Muscle of leg (tissue), 16 donors: ENCODE results near the gene NCSTN. TPM values are rescaled to one million over a fixed set of nuclear protein-coding genes. Genes with fewer than 3 reads are reported as not detected.

Experiments
- DNase-seq: peaks from one replicate; pipeline ENCODE4 v3.0.0; 2013
- H3K27ac ChIP-seq: one replicate; pipeline ENCODE4 v1.5.1; 2013; ENCODE audit warnings: mild to moderate bottlenecking, low read length, control low read depth
- H3K27me3 ChIP-seq: one replicate; pipeline ENCODE4 v1.6.1; 2013; ENCODE audit warnings: low read length; ENCODE audit not compliant: control insufficient read depth, insufficient read depth
- H3K36me3 ChIP-seq: one replicate; pipeline ENCODE4 v1.6.1; 2013; ENCODE audit warnings: low read length; ENCODE audit not compliant: control insufficient read depth, insufficient read depth
- H3K4me1 ChIP-seq: one replicate; pipeline ENCODE4 v1.6.1; 2013; ENCODE audit warnings: low read length; ENCODE audit not compliant: control insufficient read depth, insufficient read depth
- H3K4me3 ChIP-seq: one replicate; pipeline ENCODE4 v1.5.1; 2013; ENCODE audit warnings: low read length, control low read depth
- H3K9me3 ChIP-seq: replicated peaks from 2 replicates; pipeline ENCODE4 v1.6.1; 2013; ENCODE audit warnings: low read depth, low read length; ENCODE audit not compliant: control insufficient read depth
- WGBS: methylation state at CpG from one replicate; pipeline ENCODE4 v1.1.5; 2013; ENCODE audit warnings: missing lambda C conversion rate; ENCODE audit not compliant: insufficient coverage; 5-methylcytosine and 5-hydroxymethylcytosine counted together
- long read RNA-seq, 11 donors: transcript quantifications; one replicate each; lab custom pipeline, GENCODE V29; 2026
- polyA plus RNA-seq, 8 donors: library from polyadenylated mRNA; unstranded; fragments of 120-200 nt; gene quantifications; one replicate each; pipeline versions ENCODE4 v1.2.1 to v1.2.3, GENCODE V29; 2013; ENCODE audit warnings: inconsistent platforms in 1 of 8, low replicate concordance in 1 of 8; ENCODE audit not compliant: insufficient read length in 8 of 8, insufficient read depth in 1 of 8
- total RNA-seq: library from RNA; stranded (reverse); fragments of 120-200 nt; gene quantifications from one replicate; pipeline ENCODE4 v1.2.4, GENCODE V29; 2013

The NCSTN gene
- total RNA-seq, result 43.4 TPM
- polyA plus RNA-seq, result 100 to 1,000 TPM in 2 of 8 donors, 10 to 100 TPM in 6; 83.8 to 111 (median 98.4) TPM
- long read RNA-seq, donor 1, transcript NCSTN-201 (17 exons, 2,936 nt), result major isoform, 11 of 20 reads
- long read RNA-seq, donor 1, partial matches to known transcripts, result 8 of 20 reads
- long read RNA-seq, donor 1, other reads (novel, unspliced or antisense), result 0 of 20 reads
- long read RNA-seq, donor 2, partial matches to known transcripts, result 0 of 1 reads
- long read RNA-seq, donor 2, other reads (novel, unspliced or antisense), result 0 of 1 reads
- long read RNA-seq, donor 3, transcript NCSTN-201 (17 exons, 2,936 nt), result major isoform, 9 of 44 reads
- long read RNA-seq, donor 3, partial matches to known transcripts, result 33 of 44 reads
- long read RNA-seq, donor 3, other reads (novel, unspliced or antisense), result 0 of 44 reads
- long read RNA-seq, donor 4, partial matches to known transcripts, result 22 of 27 reads
- long read RNA-seq, donor 4, other reads (novel, unspliced or antisense), result 0 of 27 reads
- long read RNA-seq, donor 5, transcript NCSTN-201 (17 exons, 2,936 nt), result major isoform, 21 of 91 reads
- long read RNA-seq, donor 5, partial matches to known transcripts, result 67 of 91 reads
- long read RNA-seq, donor 5, other reads (novel, unspliced or antisense), result 0 of 91 reads
- long read RNA-seq, donor 6, transcript NCSTN-201 (17 exons, 2,936 nt), result major isoform, 20 of 63 reads
- long read RNA-seq, donor 6, partial matches to known transcripts, result 39 of 63 reads
- long read RNA-seq, donor 6, other reads (novel, unspliced or antisense), result 0 of 63 reads
- long read RNA-seq, donor 7, partial matches to known transcripts, result 31 of 37 reads
- long read RNA-seq, donor 7, other reads (novel, unspliced or antisense), result 0 of 37 reads
- long read RNA-seq, donor 8, transcript NCSTN-201 (17 exons, 2,936 nt), result major isoform, 10 of 37 reads
- long read RNA-seq, donor 8, transcript NCSTN-212 (2 exons, 856 nt), result minor isoform, 5 of 37 reads
- long read RNA-seq, donor 8, partial matches to known transcripts, result 22 of 37 reads
- long read RNA-seq, donor 8, other reads (novel, unspliced or antisense), result 0 of 37 reads
- long read RNA-seq, donor 9, transcript NCSTN-201 (17 exons, 2,936 nt), result major isoform, 7 of 34 reads
- long read RNA-seq, donor 9, partial matches to known transcripts, result 25 of 34 reads
- long read RNA-seq, donor 9, other reads (novel, unspliced or antisense), result 0 of 34 reads
- long read RNA-seq, donor 10, transcript NCSTN-201 (17 exons, 2,936 nt), result major isoform, 13 of 33 reads
- long read RNA-seq, donor 10, partial matches to known transcripts, result 18 of 33 reads
- long read RNA-seq, donor 10, other reads (novel, unspliced or antisense), result 0 of 33 reads
- long read RNA-seq, donor 11, transcript NCSTN-201 (17 exons, 2,936 nt), result major isoform, 10 of 45 reads
- long read RNA-seq, donor 11, partial matches to known transcripts, result 32 of 45 reads
- long read RNA-seq, donor 11, other reads (novel, unspliced or antisense), result 0 of 45 reads

DNA sequence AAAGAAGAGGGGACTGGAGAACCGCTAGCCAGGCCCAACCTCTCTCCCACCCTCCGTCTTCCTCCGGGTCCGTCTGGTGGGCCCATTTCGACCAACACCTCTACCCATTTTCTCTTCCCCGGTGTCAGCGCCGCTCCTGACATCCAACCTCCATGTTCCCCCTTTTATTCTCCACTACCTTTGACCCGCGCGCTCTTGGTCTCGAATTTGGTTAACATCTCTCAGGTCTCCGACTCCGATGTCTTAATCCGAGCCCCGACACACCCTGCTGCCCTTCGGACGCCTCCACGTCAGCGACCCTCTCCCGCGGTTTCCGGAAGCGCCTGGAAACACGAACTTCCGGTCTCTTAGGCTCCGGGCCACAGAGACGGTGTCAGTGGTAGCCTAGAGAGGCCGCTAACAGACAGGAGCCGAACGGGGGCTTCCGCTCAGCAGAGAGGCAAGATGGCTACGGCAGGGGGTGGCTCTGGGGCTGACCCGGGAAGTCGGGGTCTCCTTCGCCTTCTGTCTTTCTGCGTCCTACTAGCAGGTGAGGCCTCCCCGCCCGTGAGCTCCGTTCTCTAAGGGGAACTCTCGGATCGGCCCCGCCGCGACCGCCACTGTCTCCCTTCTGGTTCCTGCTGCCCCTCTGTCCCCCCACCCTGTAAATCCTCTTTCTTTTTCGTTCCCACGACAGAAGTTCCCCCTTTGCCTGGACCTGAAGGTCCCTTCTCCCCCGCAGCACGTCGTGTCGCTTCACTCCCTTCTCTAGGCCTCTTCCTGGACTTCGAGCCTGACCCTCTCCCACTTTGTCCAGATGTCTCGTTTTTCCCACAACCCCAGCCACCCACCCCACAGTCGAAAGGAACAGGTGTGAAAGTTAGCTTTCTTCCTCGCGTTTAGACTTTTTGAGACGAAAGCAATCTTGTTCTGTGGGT lies at the start of gene NCSTN, which contains the start of gene COPA:
NCSTN (plus strand) TSS at position 431 of the 917 bp plus-strand sequence; CDS start at position 445, 14 bp downstream.
COPA (minus strand) TSS at position 298 of the 917 bp plus-strand sequence; CDS start at position 218, 80 bp downstream.
- Histone ChIP-seq H3K27me3 (no peaks in the 10 kb centered on the region), H3K9me3 (no peaks in the 10 kb centered on the region), H3K4me1 (peaks cover 4% of the 10 kb centered on the region), H3K27ac (peak within 1 kb of the TSS; percentile 95), H3K4me3 (peak within 1 kb of the TSS; percentile 97), H3K36me3 (peaks cover 41% of the 10 kb centered on the region)
- DNase-seq, result peak; percentile 99
- under 1% methylated on average over 50 of the region's 58 CpGs for WGBS

DNA sequence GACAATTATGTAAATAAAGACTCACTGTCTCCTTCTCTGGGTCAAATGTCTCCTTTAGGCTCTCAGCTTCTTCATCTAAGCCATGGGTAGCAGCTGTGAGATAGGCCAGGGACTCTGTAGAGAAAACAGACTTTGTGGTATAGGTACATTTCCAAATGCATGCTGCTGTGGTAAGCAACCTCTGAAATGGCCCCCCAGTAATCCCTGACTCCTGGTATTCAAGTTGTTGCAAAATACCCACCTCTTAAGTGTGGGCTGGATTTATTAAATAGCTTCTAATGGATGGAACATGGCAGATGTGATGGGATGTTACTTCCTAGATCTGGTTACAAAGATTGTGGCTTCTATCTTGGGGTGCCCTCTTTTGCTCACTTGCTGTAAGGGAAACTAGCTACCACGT lies 47.1 kb upstream of the NCSTN start:
- Histone ChIP-seq H3K4me3 (no peak overlapping the region), H3K4me1 (peaks cover 5% of the 10 kb centered on the region), H3K36me3 (peaks cover 81% of the 10 kb centered on the region), H3K9me3 (no peaks in the 10 kb centered on the region), H3K27me3 (no peaks in the 10 kb centered on the region), H3K27ac (no peak overlapping the region)
- no CpG with 5 or more reads among the region's 1 CpG for WGBS
- DNase-seq, result no peak

DNA sequence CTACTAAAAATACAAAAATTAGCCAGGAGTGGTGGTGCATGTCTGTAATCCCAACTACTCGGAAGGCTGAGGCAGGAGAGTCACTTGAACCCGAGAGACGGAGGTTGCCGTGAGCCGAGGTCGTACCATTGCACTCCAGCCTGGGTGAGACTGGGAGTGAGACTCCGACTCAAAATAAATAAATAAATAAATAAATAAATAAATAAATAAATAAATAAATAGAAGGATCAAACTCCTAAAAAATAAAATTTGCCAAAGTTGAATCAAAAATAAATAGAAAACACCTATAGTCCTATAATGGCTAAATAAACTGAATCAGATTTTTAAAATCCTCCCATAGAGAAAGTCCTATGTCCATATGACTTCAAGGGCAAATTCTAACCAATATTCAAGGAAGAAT lies 43.0 kb upstream of the NCSTN start:
- no CpG with 5 or more reads among the region's 7 CpGs for WGBS
- peaks cover 48% of the 10 kb centered on the region for H3K36me3 ChIP-seq
- no peak for DNase-seq

DNA sequence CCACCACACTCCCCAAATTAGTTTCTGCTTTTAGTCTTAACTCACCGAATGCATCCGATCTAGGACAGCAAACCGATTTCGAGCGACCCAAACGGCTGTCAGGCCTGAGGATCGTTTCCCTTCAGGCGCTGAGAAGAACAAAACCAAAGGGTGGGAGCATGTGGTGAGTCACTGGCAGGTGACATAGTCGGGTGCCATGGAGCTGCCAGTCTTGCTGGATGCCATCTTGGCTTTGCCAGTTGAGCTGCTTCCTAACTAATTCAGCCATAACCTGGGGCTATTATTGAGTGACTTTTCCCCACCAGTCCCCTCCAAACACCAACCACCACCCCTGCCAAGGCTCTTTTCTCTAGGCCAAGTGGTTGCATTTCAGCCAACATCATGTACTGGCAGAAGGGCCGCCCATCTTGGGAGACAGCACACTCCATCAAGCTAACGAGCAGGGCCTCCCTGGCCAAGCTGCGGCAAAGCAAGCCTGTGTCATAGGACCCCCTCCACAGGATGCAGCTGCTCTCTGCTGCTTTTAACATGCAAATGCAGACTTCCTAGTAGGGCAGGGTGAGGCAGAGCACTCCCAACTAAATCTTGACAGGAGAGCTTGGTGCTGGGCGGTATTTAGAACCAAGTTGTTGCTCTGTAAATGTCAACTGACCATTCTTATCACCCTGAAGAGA lies 35.9 kb upstream of the NCSTN start:
- no peak overlapping the region for H3K27ac ChIP-seq
- no peaks in the 10 kb centered on the region for H3K27me3 ChIP-seq
- H3K9me3 ChIP-seq, result no peaks in the 10 kb centered on the region
- peaks cover 66% of the 10 kb centered on the region for H3K36me3 ChIP-seq
- no peaks in the 10 kb centered on the region for H3K4me1 ChIP-seq
- no peak for DNase-seq
- H3K4me3 ChIP-seq, result no peak overlapping the region
- 88% methylated on average over 11 of the region's 13 CpGs for WGBS

More for the DNA sequence above, 43.0 kb upstream of the NCSTN start:
- no peak overlapping the region for H3K4me3 ChIP-seq
- H3K9me3 ChIP-seq, result no peaks in the 10 kb centered on the region
- no peak overlapping the region for H3K27ac ChIP-seq
- H3K27me3 ChIP-seq, result no peaks in the 10 kb centered on the region
- H3K4me1 ChIP-seq, result no peaks in the 10 kb centered on the region

DNA sequence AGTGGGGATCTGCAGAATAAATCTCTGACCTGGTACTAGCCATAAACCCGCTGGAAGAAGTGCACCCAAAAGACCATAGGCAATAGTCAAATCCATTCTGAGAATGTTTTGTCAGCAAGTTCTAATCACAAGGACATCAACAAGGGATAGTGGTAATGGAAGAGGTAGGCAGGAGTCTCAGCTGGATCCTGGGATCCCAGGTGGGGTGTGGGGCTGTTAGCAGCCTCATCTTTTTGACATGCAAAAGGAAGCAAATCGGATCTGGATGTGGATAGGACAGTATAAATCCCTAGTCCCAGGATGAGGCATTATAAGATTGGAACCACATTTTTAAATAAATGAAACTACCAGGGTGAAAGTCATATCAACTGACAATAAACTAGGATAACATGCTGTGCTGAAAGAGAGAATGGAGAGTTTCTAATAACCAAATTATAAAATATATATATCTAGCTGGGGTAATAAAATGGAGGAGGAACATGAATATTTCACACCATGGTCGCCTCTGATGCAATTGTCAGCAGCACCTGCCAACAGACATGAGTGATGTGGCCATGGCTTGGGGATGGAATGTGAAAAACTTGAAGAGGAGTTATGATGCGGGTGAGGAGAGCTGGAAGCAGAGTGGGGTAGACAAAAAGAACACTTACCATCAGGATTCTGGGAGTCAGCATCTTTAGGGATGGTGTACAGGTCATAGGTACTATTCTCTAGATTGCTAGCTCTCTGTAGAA lies 34.6 kb upstream of the NCSTN start:
- Histone ChIP-seq H3K27ac (no peak overlapping the region), H3K9me3 (no peaks in the 10 kb centered on the region), H3K4me3 (no peak overlapping the region), H3K27me3 (no peaks in the 10 kb centered on the region), H3K4me1 (no peaks in the 10 kb centered on the region), H3K36me3 (peaks cover 75% of the 10 kb centered on the region)
- no peak for DNase-seq
- 86% methylated on average over 1 of the region's 4 CpGs for WGBS

DNA sequence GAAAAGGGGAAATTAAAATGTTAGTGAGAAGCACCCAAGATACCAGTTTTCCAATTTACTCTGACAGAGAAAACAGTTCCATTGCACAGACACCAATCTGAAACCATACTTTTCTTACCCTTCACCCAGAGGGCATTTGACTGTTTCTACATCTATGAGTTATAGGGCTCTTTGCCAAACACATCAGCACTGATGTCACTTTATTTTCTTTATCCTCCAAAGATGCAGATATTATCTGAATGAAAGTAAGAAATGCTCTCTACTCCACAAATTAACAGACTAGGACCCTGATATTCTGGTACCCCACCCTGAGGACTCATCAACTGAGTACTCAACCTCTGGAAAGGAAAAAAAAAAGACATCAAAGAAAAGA lies 34.0 kb upstream of the NCSTN start:
- Histone ChIP-seq H3K4me1 (no peaks in the 10 kb centered on the region), H3K27me3 (no peaks in the 10 kb centered on the region), H3K36me3 (peaks cover 70% of the 10 kb centered on the region), H3K27ac (no peak overlapping the region), H3K4me3 (no peak overlapping the region), H3K9me3 (no peaks in the 10 kb centered on the region)
- DNase-seq, result no peak

DNA sequence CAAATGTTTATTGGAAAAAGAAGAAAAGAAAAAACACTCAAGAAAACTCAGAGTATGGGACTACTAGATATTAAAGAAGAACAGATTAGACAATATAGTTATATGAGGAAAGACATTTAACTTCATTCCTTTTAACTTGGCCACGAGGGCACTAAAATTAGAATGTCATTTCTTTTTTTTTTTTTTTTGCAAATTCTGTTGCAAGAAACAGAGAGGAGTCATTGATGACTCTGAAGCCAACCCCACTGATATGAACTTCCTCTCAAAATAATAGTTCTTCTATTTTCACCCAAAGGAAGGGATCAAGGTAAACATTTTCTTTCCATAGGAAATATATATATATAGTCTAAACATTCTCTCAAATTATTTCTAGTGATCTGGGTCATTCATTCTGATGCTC lies 33.6 kb upstream of the NCSTN start:
- Histone ChIP-seq H3K27ac (no peak overlapping the region), H3K36me3 (peaks cover 72% of the 10 kb centered on the region), H3K4me3 (no peak overlapping the region), H3K27me3 (no peaks in the 10 kb centered on the region), H3K9me3 (no peaks in the 10 kb centered on the region), H3K4me1 (no peaks in the 10 kb centered on the region)
- no peak for DNase-seq
- WGBS, result no CpG with 5 or more reads among the region's 1 CpG

DNA sequence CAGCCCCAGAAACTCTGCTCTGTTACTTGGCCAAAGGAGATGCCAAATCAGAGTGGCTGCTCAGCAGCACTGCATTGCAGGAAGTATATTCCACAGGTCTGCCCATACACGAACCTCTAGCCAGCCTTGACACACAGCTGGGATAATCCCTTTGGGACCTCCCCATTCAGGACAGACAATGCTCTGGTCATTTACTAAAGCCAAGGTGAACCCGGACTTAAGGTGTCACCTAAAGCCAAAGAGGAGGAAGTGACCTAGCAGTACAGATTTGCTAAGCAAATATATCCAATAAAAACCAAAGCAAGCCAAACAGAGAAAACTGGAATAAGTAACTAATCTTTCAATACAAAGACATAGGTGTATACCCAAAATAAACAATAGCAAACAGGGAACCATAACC lies 27.8 kb upstream of the NCSTN start:
- WGBS, result 45% methylated on average over 1 of the region's 2 CpGs
- peaks cover 54% of the 10 kb centered on the region for H3K36me3 ChIP-seq
- no peaks in the 10 kb centered on the region for H3K9me3 ChIP-seq
- no peak overlapping the region for H3K4me3 ChIP-seq
- no peak for DNase-seq
- no peak overlapping the region for H3K27ac ChIP-seq
- H3K4me1 ChIP-seq, result no peaks in the 10 kb centered on the region
- no peaks in the 10 kb centered on the region for H3K27me3 ChIP-seq
